HG02938 (cell line): ENCODE measurements around the gene SPATA25.
"Not testable (repeated sequence)": the region's sequence is repeated elsewhere in the genome, so short reads cannot be mapped to it uniquely, and the experiment has no call there.

Source experiments
- ATAC-seq: cut with Tn5 transposase; IDR thresholded peaks from one replicate; pipeline ENCODE4 v1.9.1; 2021; ENCODE audit warnings: mild to moderate bottlenecking, moderate library complexity; ENCODE audit not compliant: unreplicated experiment

The SPATA25 gene

DNA sequence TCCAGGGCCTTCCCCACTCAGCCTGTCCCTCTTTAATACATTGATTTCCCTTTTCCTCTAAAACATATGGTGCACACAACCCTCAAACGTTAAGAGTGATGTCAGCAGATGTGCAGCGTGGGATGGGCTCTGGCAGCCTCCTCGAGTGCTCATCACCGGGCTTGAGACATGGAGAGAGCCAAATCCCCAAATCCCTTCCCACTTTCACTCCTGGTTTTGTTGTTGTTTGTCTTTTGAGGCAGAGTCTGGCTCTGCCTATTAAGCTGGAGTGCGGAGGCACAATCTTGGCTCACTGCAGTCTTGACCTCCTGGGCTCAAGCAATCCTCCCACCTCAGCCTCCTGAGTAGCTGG is 30.3 kb upstream of the SPATA25 start:
- ATAC-seq, result no peak

- no peak for ATAC-seq
Observed at GRCh38 chr20:45913116-45913515, 25.7 kb upstream of the SPATA25 start.

GRCh38 chr20:45912344-45912682 is 24.9 kb upstream of the SPATA25 start:
- no peak for ATAC-seq

- no peak for ATAC-seq
Observed at GRCh38 chr20:45911486-45912343, 24.3 kb upstream of the SPATA25 start, which contains the start of gene PLTP. Gene PLTP, minus strand, starts transcription at chr20:45912155. Its CDS starts 703 bp downstream, at chr20:45911452.

- peak; percentile 89 for ATAC-seq
Observed at GRCh38 chr20:45910670-45911485, 23.5 kb upstream of the SPATA25 start.

DNA sequence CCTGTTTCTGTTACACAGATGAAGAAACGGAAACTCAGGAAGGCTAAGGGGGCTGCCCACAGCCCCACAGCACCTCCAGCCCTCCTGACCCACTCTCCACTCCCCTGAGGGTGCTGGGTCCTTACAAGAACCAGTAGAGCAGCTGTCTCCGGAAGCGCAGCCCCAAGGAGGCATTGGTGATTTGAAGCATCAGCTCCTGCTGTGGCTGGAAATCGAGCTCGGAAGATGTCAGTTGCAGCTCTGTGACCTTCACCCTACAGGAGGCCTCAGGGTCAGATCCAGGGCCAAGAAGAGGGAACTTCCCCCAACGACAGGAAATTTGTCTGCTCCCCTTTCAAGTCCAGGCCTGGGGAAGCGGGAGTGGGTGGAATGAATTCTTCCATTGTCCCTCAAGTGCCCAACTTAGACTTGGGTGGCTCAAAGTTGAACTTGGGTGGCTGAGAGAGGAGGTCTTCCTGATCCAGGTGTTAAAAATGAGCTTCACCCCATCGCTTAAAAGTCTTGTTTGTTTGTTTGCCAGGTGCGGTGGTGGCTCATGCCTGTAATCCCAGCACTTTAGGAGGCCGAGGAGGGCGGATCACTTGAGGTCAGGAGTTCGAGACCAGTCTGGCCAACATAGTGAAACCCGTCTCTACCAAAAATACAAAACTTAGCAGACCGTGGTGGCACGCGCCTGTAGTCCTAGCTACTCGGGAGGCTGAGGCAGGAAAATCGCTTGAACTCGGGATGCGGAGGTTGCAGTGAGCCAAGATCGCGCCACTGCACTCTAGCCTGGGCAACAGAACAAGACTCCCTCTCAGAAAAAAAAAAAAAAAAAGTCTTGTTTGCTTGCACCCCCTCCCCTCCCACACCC is 22.6 kb upstream of the SPATA25 start:
- ATAC-seq, result no peak

GRCh38 chr20:45909336-45909808 is 21.9 kb upstream of the SPATA25 start:
- ATAC-seq, result no peak

GRCh38 chr20:45908084-45908483 is 20.7 kb upstream of the SPATA25 start:
- ATAC-seq, result no peak

DNA sequence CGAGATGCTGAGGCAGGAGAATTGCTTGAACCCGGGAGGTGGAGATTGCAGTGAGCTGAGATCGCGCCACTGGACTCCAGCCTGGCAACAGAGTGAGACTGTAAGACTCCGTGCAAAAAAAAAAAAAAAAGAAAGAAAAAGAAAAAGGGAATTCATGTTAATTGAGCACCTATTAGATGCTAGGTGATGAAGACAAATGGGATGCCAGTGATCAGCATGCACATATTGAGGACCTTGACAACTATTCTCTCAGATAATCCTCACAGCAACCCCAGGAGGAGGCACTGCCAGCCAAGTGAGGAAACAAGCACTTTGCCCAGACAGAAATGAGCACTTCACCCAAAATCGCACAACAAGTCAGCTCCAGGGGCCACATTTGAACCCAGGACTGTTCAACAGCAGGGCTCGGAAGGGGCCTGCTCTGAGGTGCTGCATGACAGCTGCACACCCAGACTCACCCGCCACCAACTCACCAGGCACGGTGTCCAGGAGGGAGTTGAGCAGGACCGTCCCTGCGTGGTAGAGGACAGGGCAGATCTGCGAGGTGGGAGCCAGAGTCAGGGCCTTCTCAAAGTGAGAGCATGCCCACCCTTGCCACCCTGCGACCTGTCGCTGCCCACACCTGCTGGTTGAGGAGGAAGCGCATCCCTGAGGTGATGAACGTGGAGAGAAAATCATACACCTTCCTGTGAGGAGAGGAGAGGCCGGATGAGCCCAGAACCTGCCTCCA is 20.0 kb upstream of the SPATA25 start:
- no peak for ATAC-seq

DNA sequence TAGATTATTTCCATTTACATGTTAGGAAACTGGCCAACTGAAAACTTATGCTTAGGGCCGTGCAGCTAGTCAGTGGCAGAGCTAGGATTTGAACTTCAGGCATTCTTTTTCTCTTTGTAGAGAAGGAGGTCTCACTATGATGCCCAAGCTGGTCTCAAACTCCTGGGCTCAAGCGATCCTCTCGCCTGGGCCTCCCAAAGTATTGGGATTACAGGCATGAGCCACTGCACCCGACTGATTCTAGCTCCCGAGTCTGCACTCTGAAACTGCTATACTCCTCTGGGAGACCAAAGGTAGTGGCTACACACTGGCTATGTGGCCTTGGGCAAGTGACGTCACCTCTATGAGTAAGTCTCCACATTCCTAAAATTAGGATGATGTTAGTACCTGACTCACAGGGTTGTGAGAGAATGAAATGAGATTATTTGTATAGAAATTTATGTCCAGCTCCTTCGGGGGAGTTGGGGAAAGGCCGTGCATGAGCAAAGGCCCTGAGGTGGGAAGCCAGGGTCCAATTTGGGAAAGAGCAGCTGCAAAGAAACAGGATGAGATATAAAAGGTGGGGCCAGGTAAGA is 18.2 kb upstream of the SPATA25 start:
- no peak for ATAC-seq

DNA sequence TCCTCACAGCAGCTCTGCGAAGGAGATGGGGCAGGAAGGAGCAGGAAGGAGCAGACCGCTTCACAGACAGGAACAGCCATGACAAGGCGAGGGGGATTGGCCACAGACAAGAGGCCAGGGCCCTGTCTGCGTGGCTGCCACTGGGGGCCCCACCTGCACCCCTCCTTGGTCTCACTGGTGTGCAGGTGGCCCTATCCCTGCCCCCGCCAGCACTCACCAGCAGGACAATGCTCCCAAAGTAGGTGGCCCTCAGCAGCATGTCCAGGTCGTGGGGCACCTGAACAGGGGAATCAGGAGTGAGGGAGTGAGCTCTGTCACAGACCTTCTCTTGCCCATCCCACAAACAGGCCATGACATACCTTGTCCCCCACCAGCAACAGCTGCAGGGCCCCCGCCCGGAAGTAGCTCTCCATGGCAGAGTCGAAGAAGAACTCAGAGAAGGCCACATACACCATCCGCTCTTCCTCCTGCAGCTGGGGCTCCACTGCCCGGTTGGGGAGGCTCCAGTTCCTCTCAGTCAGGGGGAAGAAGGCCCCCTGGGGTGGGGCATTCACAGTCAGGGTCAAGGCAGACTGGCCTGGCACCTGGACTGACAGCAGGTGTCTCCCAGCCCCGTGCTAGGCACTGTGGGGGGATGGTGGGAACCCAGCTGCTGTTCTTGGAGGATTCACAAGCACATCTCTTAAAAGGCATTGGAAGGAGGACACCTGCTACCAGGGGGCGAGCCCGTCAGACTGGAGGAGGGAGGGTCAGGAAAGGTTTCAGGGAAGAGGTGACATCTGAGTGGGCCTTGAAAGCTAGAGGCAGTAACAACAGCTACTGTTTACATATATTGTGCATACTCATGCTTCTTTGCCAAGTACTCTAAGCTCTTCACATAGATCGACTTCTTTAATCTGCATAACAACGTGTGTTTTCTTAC is 17.4 kb upstream of the SPATA25 start:
- no peak for ATAC-seq

DNA sequence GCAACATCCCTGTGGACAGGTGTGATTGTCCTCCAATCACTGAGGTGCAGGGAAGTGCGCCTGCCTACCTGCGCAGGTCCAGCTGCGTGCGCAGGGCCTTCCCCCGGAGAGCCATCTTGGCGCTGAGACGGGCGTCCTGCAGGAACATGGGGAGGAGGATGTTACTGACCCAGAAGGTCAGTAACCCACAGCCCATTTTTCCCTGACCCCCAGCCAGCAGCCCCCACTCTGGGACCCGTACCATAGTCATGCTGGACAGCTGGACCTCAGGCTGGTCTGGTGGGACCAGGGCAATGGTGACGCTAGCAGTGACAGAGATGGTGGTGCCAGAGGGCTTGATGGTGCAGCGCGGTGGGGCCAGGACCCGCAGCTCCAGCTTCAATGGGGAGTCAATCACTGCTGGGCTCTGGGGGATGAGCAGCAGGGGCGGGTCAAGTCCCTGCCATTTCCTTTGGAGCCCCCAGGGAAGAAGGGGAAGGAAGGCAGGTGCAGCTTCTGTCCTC is 14.8 kb upstream of the SPATA25 start:
- ATAC-seq, result no peak

GRCh38 chr20:45901332-45901731 is 13.9 kb upstream of the SPATA25 start:
- ATAC-seq, result not testable (repeated sequence)

DNA sequence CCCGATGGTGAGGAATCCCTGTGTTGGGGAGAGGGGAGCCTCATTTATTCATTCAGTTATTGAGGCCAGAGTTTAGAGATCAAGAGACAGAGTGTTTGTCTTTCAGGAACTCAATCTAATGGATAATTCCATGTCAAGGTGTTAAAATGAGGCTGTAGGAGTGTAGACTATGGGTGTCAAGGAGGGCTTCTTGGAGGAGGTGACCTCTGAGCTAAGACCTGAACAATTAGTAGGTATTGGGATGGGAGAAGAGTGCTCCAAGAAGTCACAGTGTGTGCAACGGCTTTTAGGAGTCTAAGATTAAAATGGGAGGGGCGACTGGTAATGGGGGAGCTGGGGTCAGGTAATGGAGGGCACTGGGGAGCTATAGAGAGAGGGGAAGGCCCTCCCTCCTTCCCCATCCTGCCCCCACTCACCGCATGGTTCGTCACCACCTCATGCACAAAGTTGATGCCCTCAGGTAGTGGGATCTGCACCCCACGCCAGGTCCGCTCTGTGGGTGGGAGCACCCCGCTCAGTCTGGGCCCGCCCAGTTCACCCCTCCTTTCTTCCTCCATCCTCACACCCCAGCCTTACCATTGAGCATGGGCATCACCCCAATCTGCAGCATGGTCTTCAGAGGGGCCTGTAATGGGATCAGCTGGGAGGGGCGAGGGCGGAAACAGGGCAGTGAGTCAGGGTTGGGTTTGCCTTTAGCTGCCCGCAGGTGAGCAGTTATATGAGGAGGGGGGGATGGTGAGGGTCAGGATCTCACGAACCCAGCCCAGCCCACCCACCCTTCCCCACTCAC is 11.8 kb upstream of the SPATA25 start:
- ATAC-seq, result no peak

DNA sequence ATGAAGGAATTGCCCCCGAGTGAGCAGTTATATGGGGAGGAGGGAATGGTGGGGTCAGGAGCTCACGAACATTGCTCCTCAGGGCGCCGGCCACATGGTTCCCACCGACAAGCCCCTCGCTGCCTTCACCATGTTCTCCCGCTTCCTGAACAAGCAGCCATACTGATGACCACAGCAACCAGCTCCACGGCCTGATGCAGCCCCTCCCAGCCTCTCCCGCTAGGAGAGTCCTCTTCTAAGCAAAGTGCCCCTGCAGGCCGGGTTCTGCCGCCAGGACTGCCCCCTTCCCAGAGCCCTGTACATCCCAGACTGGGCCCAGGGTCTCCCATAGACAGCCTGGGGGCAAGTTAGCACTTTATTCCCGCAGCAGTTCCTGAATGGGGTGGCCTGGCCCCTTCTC is 10.9 kb upstream of the SPATA25 start:
- ATAC-seq, result no peak

DNA sequence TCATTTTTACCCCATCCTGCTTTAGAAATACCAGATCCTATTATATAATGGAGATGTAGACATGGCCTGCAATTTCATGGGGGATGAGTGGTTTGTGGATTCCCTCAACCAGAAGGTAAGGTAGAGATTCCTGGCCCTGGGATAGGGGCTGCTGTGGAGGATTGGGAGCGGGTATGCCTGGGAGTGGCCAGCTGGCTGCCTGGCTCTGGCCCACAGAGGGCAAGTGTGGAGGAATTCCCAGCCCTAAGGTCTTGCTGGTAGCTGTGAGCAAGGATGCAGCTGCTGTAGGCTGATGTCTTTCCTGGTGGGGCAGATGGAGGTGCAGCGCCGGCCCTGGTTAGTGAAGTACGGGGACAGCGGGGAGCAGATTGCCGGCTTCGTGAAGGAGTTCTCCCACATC is 10.3 kb upstream of the SPATA25 start:
- ATAC-seq, result no peak

- no peak for ATAC-seq
Observed at GRCh38 chr20:45897289-45897688, 9.9 kb upstream of the SPATA25 start.

DNA sequence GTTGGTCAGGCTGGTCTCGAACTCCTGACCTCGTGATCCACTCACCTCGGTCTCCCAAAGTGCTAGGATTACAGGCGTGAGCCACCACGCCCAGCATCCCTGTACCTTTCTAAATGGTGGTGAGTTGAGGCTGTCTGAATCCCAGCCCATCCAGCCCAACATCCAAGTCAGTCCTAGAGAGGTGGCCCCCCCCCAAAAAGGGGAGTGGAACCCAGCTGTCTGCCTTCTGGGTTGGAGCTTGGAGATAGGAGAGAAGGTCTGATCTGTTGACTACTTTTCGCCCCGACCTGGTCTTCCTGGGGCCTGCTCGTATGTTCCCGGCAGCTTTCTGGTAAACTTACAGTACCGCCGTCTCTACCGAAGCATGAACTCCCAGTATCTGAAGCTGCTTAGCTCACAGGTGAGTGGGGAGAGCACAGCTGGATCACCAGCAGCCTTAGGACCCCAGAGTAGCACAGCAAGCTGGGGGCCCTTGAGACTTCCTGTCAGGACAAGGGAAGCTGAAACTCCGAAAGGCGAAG is 9.3 kb upstream of the SPATA25 start:
- ATAC-seq, result no peak
